Measurements from ENCODE around the gene SHISA5. TPM values are rescaled to one million over a fixed set of nuclear protein-coding genes. Genes with fewer than 3 reads are reported as not detected.

SHISA5 gene
- total and polyA plus RNA-seq, 2 of the 4 experiments (the other 2 are of a cell fraction), result 82.3 to 162 TPM

DNA sequence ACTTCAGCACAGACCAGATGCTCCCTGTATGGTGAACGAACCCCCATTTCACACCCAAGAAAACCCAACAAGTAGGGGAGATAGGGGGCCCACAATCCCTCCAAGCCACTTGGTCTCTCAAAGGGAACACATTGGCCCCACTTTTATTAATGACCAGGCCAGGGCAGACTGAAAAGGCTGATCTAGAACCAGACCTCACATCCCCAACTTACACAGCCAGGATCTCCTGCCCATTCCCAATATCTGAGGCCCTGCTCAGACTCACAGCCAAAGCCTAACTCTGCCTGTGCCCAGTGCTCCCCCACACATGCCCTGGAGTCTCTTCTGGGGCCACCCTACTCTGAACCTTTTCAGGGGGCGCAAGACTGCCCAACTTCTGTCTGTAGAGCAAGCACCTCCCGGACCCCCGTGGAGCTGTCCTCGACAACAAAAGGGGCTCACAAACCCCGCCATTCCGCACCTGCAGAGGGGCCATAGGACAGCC is 75.8 kb downstream of the SHISA5 start:
- Histone ChIP-seq H3K4me3 (ENCODE audit: insufficient read depth, low read depth, low read length) (peak overlapping the region; percentile 50), H4K91ac (ENCODE audit: insufficient read depth, low read depth, low read length) (peak overlapping the region; percentile 28; the same call in 1 of the 2 replicates), H2AK9ac (replicated peaks; ENCODE audit: low read depth, low read length, poor library complexity) (peak overlapping the region; percentile 23), H4K8ac (ENCODE audit: low read depth in 2 of 2, low read length in 2 of 2) (peak overlapping the region in 1 of 2 experiments; percentile 80; a peak in 1 of 4 replicates), H3K4me2 (ENCODE audit: low read depth, low read length) (peak overlapping the region; percentile 71), H3K56ac (ENCODE audit: extremely low read depth, insufficient read depth, low read length) (no peak overlapping the region), H2BK120ac (ENCODE audit: low read depth, low read length) (no peak overlapping the region; the same call in 1 of the 2 replicates), H3K23ac (ENCODE audit: low read depth, low read length) (peak overlapping the region; percentile 64), H2AFZ (replicated peaks; ENCODE audit: low read length, poor library complexity) (peak overlapping the region; percentile 98), H3K9me1 (ENCODE audit: insufficient read depth, low read length) (peaks cover 16% of the 10 kb centered on the region), H3K9ac (ENCODE audit: low read depth, low read length) (peak overlapping the region; percentile 43), H3K27ac (ENCODE audit: insufficient read depth, low read length) (no peak overlapping the region; the same call in 1 of the 2 replicates), H3K79me1 (ENCODE audit: low read depth in 1 of 2, low read length in 2 of 2) (peaks cover 24 to 53% of the 10 kb centered on the region in 2 experiments; a peak in 3 of 4 replicates), H3K18ac (ENCODE audit: low read depth, low read length) (no peak overlapping the region), H3K27me3 (ENCODE audit: control insufficient read depth, insufficient read depth, low read length) (no peaks in the 10 kb centered on the region), H3K36me3 (ENCODE audit: control insufficient read depth, insufficient read depth, low read length) (peaks cover 15% of the 10 kb centered on the region), H4K5ac (ENCODE audit: low read depth, low read length) (no peak overlapping the region), H2BK15ac (ENCODE audit: low read depth, low read length) (no peak overlapping the region), H4K20me1 (ENCODE audit: insufficient read depth, low read length) (peaks cover 30% of the 10 kb centered on the region), H3K4me1 (ENCODE audit: control insufficient read depth, insufficient read depth, low read length) (peaks cover 29% of the 10 kb centered on the region), H2BK20ac (ENCODE audit: low read depth, low read length) (no peak overlapping the region), H3K14ac (replicated peaks; ENCODE audit: low read depth, low read length) (peak overlapping the region; percentile 52; the same call in 1 of the 2 replicates), H2AK5ac (ENCODE audit: low read depth, low read length) (peak overlapping the region; percentile 64), H3K9me3 (ENCODE audit: control insufficient read depth, insufficient read depth, low read length) (no peaks in the 10 kb centered on the region), H2BK5ac (ENCODE audit: low read depth, low read length, poor library complexity, severe bottlenecking) (no peak overlapping the region), H3K4ac (ENCODE audit: low read depth, low read length) (peak overlapping the region; percentile 60)
- intact Hi-C loops (cut with micrococcal nuclease), result no loop called here
- POLR2A ChIA-PET (ENCODE audit: unreplicated experiment), result no interaction called here
- ATAC-seq (ENCODE audit: low read depth), result no peak
- dilution Hi-C loops (cut with HindIII; ENCODE audit: low sequenced_read_pairs, unreplicated experiment), result no loop called here
- WGBS, 2 experiments (ENCODE audit: extremely low coverage in 2 of 2, insufficient read length in 1 of 2), result 3% methylated on average over 4 of the region's 7 CpGs; no CpG with 5 or more reads in 1 of the 2 experiments
- CTCF ChIA-PET, result no interaction called here
- in situ Hi-C loops (cut with MboI; ENCODE audit: low sequenced_read_pairs), result no loop called here
- DNase-seq, result no peak
- BruUV-seq (replicated peaks), result no TSS peak
- TF ChIP-seq MAFK (IDR thresholded peaks at IDR 0.05; ENCODE audit: low read depth, low read length) (no peak), MAZ (IDR thresholded peaks at IDR 0.05; ENCODE audit: borderline replicate concordance, low read depth, low read length) (no peak), POLR2A (IDR thresholded peaks at IDR 0.05; ENCODE audit: low read depth, low read length) (no peak), BHLHE40 (IDR thresholded peaks at IDR 0.05; ENCODE audit: low read depth, low read length) (no peak), RAD21 (IDR thresholded peaks at IDR 0.05; ENCODE audit: low read length) (no peak)
